MM.1S (cell line): ENCODE measurements around the gene SERHL2.

Experiments used
- CTCF ChIP-seq: fragments of 300-600 bp; sonication (generic); IDR thresholded peaks from 2 replicates; pipeline ENCODE4 v1.5.1; 2016; ENCODE audit warnings: antibody characterized with exemption, low read length, mixed read lengths
- EZH2phosphoT487 ChIP-seq: fragments of 300-600 bp; sonication (generic); IDR thresholded peaks from 2 replicates; pipeline ENCODE4 v1.6.1; 2018; ENCODE audit warnings: antibody characterized with exemption, low read length

GRCh38 chr22:42596863-42597530 is 43.2 kb downstream of the SERHL2 start:
- TF ChIP-seq CTCF (no peak), EZH2phosphoT487 (no peak)
